A673 (cell line): ENCODE measurements around the gene APBB2. TPM values are rescaled to one million over a fixed set of nuclear protein-coding genes. Genes with fewer than 3 reads are reported as not detected.

Source experiments
- BruUV-seq: library from RNA; stranded (reverse); fragments of 400-500 nt; replicated peaks from 2 replicates; lab custom pipeline; 2021; lab: Mats Ljungman, UMichigan
- CTCF ChIA-PET: fragments of 300-600 bp; sonication (Branson Sonifier 250); formaldehyde crosslinking; loops from one replicate; lab custom pipeline; 2022; ENCODE audit warnings: antibody characterized with exemption; lab: Charles Lee
- POLR2A ChIA-PET: fragments of 300-600 bp; sonication (Branson Sonifier 250); formaldehyde crosslinking; loops from one replicate; lab custom pipeline; 2022; ENCODE audit warnings: antibody characterized with exemption; ENCODE audit not compliant: low non-redundant PET; lab: Charles Lee
- DNase-seq: peaks from one replicate; pipeline ENCODE4 v3.0.0-alpha.2; 2015; ENCODE audit warnings: low spot score
- H3K27ac ChIP-seq: fragments of 200-600 bp; sonication (generic); 2 replicates; pipeline ENCODE4 v1.5.1; 2016; ENCODE audit warnings: mixed run types, low read depth, mild to moderate bottlenecking, mixed read lengths, antibody characterized with exemption, low read length; ENCODE audit not compliant: poor library complexity, severe bottlenecking
- H3K27me3 ChIP-seq: fragments of 200-600 bp; sonication (generic); replicated peaks from 2 replicates; pipeline ENCODE4 v1.6.1; 2017; ENCODE audit warnings: mixed run types, low read depth, mild to moderate bottlenecking, mixed read lengths, antibody characterized with exemption, low read length; ENCODE audit not compliant: insufficient read depth, poor library complexity
- H3K36me3 ChIP-seq: fragments of 200-600 bp; sonication (generic); 2 replicates; pipeline ENCODE4 v1.6.1; 2016; ENCODE audit warnings: mixed run types, mild to moderate bottlenecking, mixed read lengths, antibody characterized with exemption, low read length; ENCODE audit not compliant: insufficient read depth, poor library complexity, severe bottlenecking
- H3K4me1 ChIP-seq: fragments of 200-600 bp; sonication (generic); 2 replicates; pipeline ENCODE4 v1.6.1; 2017; ENCODE audit warnings: mixed run types, mild to moderate bottlenecking, mixed read lengths, antibody characterized with exemption, low read length; ENCODE audit not compliant: insufficient read depth, poor library complexity, severe bottlenecking
- H3K4me3 ChIP-seq: fragments of 200-600 bp; sonication (generic); 2 replicates; pipeline ENCODE4 v1.5.1; 2016; ENCODE audit warnings: low read depth, mixed run types, mild to moderate bottlenecking, mixed read lengths, low read length; ENCODE audit not compliant: poor library complexity, severe bottlenecking
- H3K9me3 ChIP-seq: fragments of 200-600 bp; sonication (generic); 2 replicates; pipeline ENCODE4 v1.6.1; 2016; ENCODE audit warnings: mixed run types, low read depth, mild to moderate bottlenecking, mixed read lengths, antibody characterized with exemption, low read length; ENCODE audit not compliant: poor library complexity, severe bottlenecking
- CTCF ChIP-seq: fragments of 300-800, 200-600 bp; sonication (generic); conservative IDR thresholded peaks from 2 replicates; pipeline ENCODE4 v1.5.1; 2017; ENCODE audit warnings: low read depth, mild to moderate bottlenecking, antibody characterized with exemption, low read length, moderate library complexity, mixed read lengths
- EZH2 ChIP-seq: fragments of 200-600 bp; sonication (generic); IDR thresholded peaks from 2 replicates; pipeline ENCODE4 v1.6.1; 2017; ENCODE audit warnings: borderline replicate concordance, low read depth, mild to moderate bottlenecking, mixed read lengths, antibody characterized with exemption, low read length; ENCODE audit not compliant: poor library complexity, severe bottlenecking
- intact Hi-C: fragments of 100-400 bp; cut with micrococcal nuclease; formaldehyde crosslinking; loops from one replicate; pipeline ENCODE4 v1.10.0; 2022; ENCODE audit not compliant: unreplicated experiment
- total RNA-seq: library from RNA; stranded (reverse); gene quantifications from 2 replicates; pipeline ENCODE4 v1.2.3, GENCODE V29; 2021

APBB2 gene
- total RNA-seq, 1 experiment from 2014 or later: 10.3 TPM

GRCh38 chr4:40949358-40950100 is 264.8 kb downstream of the APBB2 start:
- H3K4me1 ChIP-seq: no peaks in the 10 kb centered on the region
- no peak overlapping the region for H3K4me3 ChIP-seq
- H3K9me3 ChIP-seq: no peaks in the 10 kb centered on the region
- no peak overlapping the region for H3K27ac ChIP-seq
- POLR2A ChIA-PET: interaction anchor here (1.1 kb wide), 1 partner anchor 40 kb away, joined by 4 read pairs; no protein-coding TSS in a partner anchor
- CTCF ChIA-PET: no interaction called here
- no peak for DNase-seq
- no peaks in the 10 kb centered on the region for H3K36me3 ChIP-seq
- TF ChIP-seq EZH2: no peak
- no peak for TF ChIP-seq CTCF
- intact Hi-C loops: no loop called here
- no TSS peak for BruUV-seq
- no peaks in the 10 kb centered on the region for H3K27me3 ChIP-seq

- H3K27me3 ChIP-seq: no peaks in the 10 kb centered on the region
- no peak for DNase-seq
- TF ChIP-seq EZH2: no peak
- TF ChIP-seq CTCF: no peak
- H3K27ac ChIP-seq: no peak overlapping the region
- BruUV-seq: no TSS peak
- H3K4me3 ChIP-seq: no peak overlapping the region
- H3K4me1 ChIP-seq: no peaks in the 10 kb centered on the region
- H3K9me3 ChIP-seq: no peaks in the 10 kb centered on the region
- H3K36me3 ChIP-seq: no peaks in the 10 kb centered on the region
- POLR2A ChIA-PET: no interaction called here
- intact Hi-C loops: no loop called here
- CTCF ChIA-PET: no interaction called here
Measured at GRCh38 chr4:40948014-40948413, 266.3 kb downstream of the APBB2 start.

GRCh38 chr4:40946652-40947051 is 267.7 kb downstream of the APBB2 start:
- H3K36me3 ChIP-seq: no peaks in the 10 kb centered on the region
- intact Hi-C loops: no loop called here
- no peaks in the 10 kb centered on the region for H3K4me1 ChIP-seq
- no peaks in the 10 kb centered on the region for H3K9me3 ChIP-seq
- TF ChIP-seq CTCF: no peak
- TF ChIP-seq EZH2: no peak
- no peak overlapping the region for H3K27ac ChIP-seq
- H3K4me3 ChIP-seq: no peak overlapping the region
- no peak for DNase-seq
- POLR2A ChIA-PET: no interaction called here
- CTCF ChIA-PET: no interaction called here
- H3K27me3 ChIP-seq: no peaks in the 10 kb centered on the region
- no TSS peak for BruUV-seq
